SK-N-SH (cell line): ENCODE data around the gene PHYH.

Experiments
- CTCF ChIP-seq: fragments of 200-600 bp; sonication (generic); IDR thresholded peaks from 2 replicates; pipeline ENCODE4 v1.6.1; 2017; ENCODE audit warnings: antibody characterized with exemption, mild to moderate bottlenecking, moderate library complexity
- POLR2AphosphoS5 ChIP-seq: IDR thresholded peaks from 2 replicates; pipeline ENCODE4 v1.6.1; 2012; ENCODE audit warnings: low read depth, low read length
- YY1 ChIP-seq: IDR thresholded peaks from 2 replicates; pipeline ENCODE4 v1.4.0; 2012; ENCODE audit warnings: low read depth, mild to moderate bottlenecking

- TF ChIP-seq CTCF = no peak
- TF ChIP-seq YY1 = no peak
- no peak for TF ChIP-seq POLR2AphosphoS5
Measured at GRCh38 chr10:13262433-13262832, 37.4 kb downstream of the PHYH start.
